DOHH2 (cell line): ENCODE data around the gene FHOD3.

Experiments used
- H3F3A ChIP-seq: fragments of 200-600 bp; sonication (generic), shearing (Covaris generic); 2 replicates; pipeline ENCODE4 v1.6.0; 2016; ENCODE audit warnings: antibody characterized with exemption, mild to moderate bottlenecking; ENCODE audit not compliant: control insufficient read depth, insufficient read depth
- H3K27ac ChIP-seq: fragments of 200-600 bp; sonication (generic); 2 replicates; pipeline ENCODE4 v1.5.1; 2014; ENCODE audit warnings: low read depth, mild to moderate bottlenecking, low read length, moderate library complexity
- H3K27me3 ChIP-seq: fragments of 200-600 bp; sonication (generic); 2 replicates; pipeline ENCODE4 v1.6.1; 2014; ENCODE audit warnings: mild to moderate bottlenecking, low read length, mixed read lengths; ENCODE audit not compliant: control insufficient read depth
- H3K36me3 ChIP-seq: fragments of 200-600 bp; sonication (generic); 2 replicates; pipeline ENCODE4 v1.6.1; 2014; ENCODE audit warnings: mild to moderate bottlenecking, low read length, moderate library complexity, mixed read lengths; ENCODE audit not compliant: control insufficient read depth
- H3K4me1 ChIP-seq: fragments of 200-600 bp; sonication (generic); 2 replicates; pipeline ENCODE4 v1.6.1; 2014; ENCODE audit warnings: mild to moderate bottlenecking, low read length, mixed read lengths; ENCODE audit not compliant: control insufficient read depth
- H3K4me2 ChIP-seq: fragments of 200-600 bp; sonication (generic); 2 replicates; pipeline ENCODE4 v1.6.0; 2014; ENCODE audit warnings: mild to moderate bottlenecking, low read length, moderate library complexity
- H3K4me3 ChIP-seq: fragments of 200-600 bp; sonication (generic); 2 replicates; pipeline ENCODE4 v1.5.1; 2014; ENCODE audit warnings: mild to moderate bottlenecking, low read length, mixed read lengths
- H3K79me2 ChIP-seq: fragments of 200-600 bp; sonication (generic); 2 replicates; pipeline ENCODE4 v1.6.1; 2014; ENCODE audit warnings: mild to moderate bottlenecking, low read length, mixed read lengths; ENCODE audit not compliant: control insufficient read depth
- H3K9me2 ChIP-seq: fragments of 200-600 bp; sonication (generic); replicated peaks from 2 replicates; pipeline ENCODE4 v1.6.1; 2014; ENCODE audit warnings: mild to moderate bottlenecking, low read length, mixed read lengths; ENCODE audit not compliant: control insufficient read depth
- H3K9me3 ChIP-seq: fragments of 200-600 bp; sonication (generic); 2 replicates; pipeline ENCODE4 v1.6.1; 2014; ENCODE audit warnings: antibody characterized with exemption, low read length, mixed read lengths; ENCODE audit not compliant: control insufficient read depth, insufficient read depth
- H4K20me1 ChIP-seq: fragments of 200-600 bp; sonication (generic); 2 replicates; pipeline ENCODE4 v1.6.0; 2014; ENCODE audit warnings: low read depth, mild to moderate bottlenecking, antibody characterized with exemption, low read length, moderate library complexity; ENCODE audit not compliant: control insufficient read depth, insufficient read depth
- CTCF ChIP-seq: fragments of 200-600 bp; sonication (generic); IDR thresholded peaks from one replicate; pipeline ENCODE4 v1.5.1; 2014; ENCODE audit warnings: antibody characterized with exemption, mild to moderate bottlenecking, low read depth, low read length; ENCODE audit not compliant: poor library complexity, severe bottlenecking
- EZH2phosphoT487 ChIP-seq: fragments of 200-600 bp; sonication (generic); IDR thresholded peaks from 2 replicates; pipeline ENCODE4 v1.6.1; 2017; ENCODE audit warnings: borderline replicate concordance, mild to moderate bottlenecking, antibody characterized with exemption, low read length, moderate library complexity, mixed read lengths

Gene FHOD3

GRCh38 chr18:36401462-36401861 lies 103.9 kb downstream of the FHOD3 start:
- H3F3A ChIP-seq = no peaks in the 10 kb centered on the region
- no peaks in the 10 kb centered on the region for H3K79me2 ChIP-seq
- H3K4me1 ChIP-seq = no peaks in the 10 kb centered on the region
- no peaks in the 10 kb centered on the region for H3K36me3 ChIP-seq
- no peaks in the 10 kb centered on the region for H3K9me3 ChIP-seq
- TF ChIP-seq CTCF = no peak
- no peak for TF ChIP-seq EZH2phosphoT487
- H3K27ac ChIP-seq = no peak overlapping the region
- H4K20me1 ChIP-seq = no peaks in the 10 kb centered on the region
- no peaks in the 10 kb centered on the region for H3K9me2 ChIP-seq
- no peaks in the 10 kb centered on the region for H3K27me3 ChIP-seq
- H3K4me3 ChIP-seq = no peak overlapping the region
- no peak overlapping the region for H3K4me2 ChIP-seq

- H3K36me3 ChIP-seq = no peaks in the 10 kb centered on the region
Observed at GRCh38 chr18:36402765-36403396, 105.4 kb downstream of the FHOD3 start.

GRCh38 chr18:36403896-36404820 lies 106.6 kb downstream of the FHOD3 start:
- Histone ChIP-seq H3K9me2 (no peaks in the 10 kb centered on the region), H3K4me3 (no peak overlapping the region), H3K4me1 (no peaks in the 10 kb centered on the region), H3K36me3 (no peaks in the 10 kb centered on the region), H3K27me3 (no peaks in the 10 kb centered on the region), H3K4me2 (no peak overlapping the region), H4K20me1 (no peaks in the 10 kb centered on the region), H3K79me2 (no peaks in the 10 kb centered on the region), H3K9me3 (no peaks in the 10 kb centered on the region), H3K27ac (no peak overlapping the region), H3F3A (no peaks in the 10 kb centered on the region)
- TF ChIP-seq EZH2phosphoT487 = no peak
- TF ChIP-seq CTCF = no peak

More at GRCh38 chr18:36402765-36403396, 105.4 kb downstream of the FHOD3 start:
- TF ChIP-seq CTCF (no peak), EZH2phosphoT487 (no peak)
- H4K20me1 ChIP-seq = no peaks in the 10 kb centered on the region
- H3K27me3 ChIP-seq = no peaks in the 10 kb centered on the region
- H3K4me1 ChIP-seq = no peaks in the 10 kb centered on the region
- no peak overlapping the region for H3K4me3 ChIP-seq
- no peak overlapping the region for H3K27ac ChIP-seq
- no peak overlapping the region for H3K4me2 ChIP-seq
- no peaks in the 10 kb centered on the region for H3F3A ChIP-seq
- H3K79me2 ChIP-seq = no peaks in the 10 kb centered on the region
- H3K9me3 ChIP-seq = no peaks in the 10 kb centered on the region
- H3K9me2 ChIP-seq = no peaks in the 10 kb centered on the region
